Pancreas (tissue), 10 donors: Measurements from ENCODE around the gene CBARP. TPM values are rescaled to one million over a fixed set of nuclear protein-coding genes. Genes with fewer than 3 reads are reported as not detected.

ENCODE experiments used
- ATAC-seq, 4 donors: fragments of 200-7000 bp; cut with Tn5 transposase; one replicate each; pipeline versions ENCODE4 v1.8.0 to v1.9.1; 2020; ENCODE audit warnings: mild to moderate bottlenecking in 4 of 4, moderate library complexity in 4 of 4
- DNase-seq, 6 donors: peaks; one replicate each; pipeline ENCODE4 v3.0.0-alpha.2; 2020
- FAIRE-seq: peaks from 2 replicates; lab custom pipeline; 2012; peaks lifted over from hg19 to GRCh38; lab: Jason Lieb, UNC
- H3K27ac ChIP-seq, 4 donors: fragments of 200-600 bp; sonication (generic); 1 replicate in 3 of 4; 2 replicates in 1 of 4; pipeline versions ENCODE4 v1.5.0 to v1.8.0; 2020
- H3K27me3 ChIP-seq, 4 donors: fragments of 200-600 bp; one replicate each; pipeline ENCODE4 v1.8.0; 2021
- H3K36me3 ChIP-seq, 3 donors: fragments of 200-600 bp; sonication (generic) in 1 of 3; one replicate each; pipeline versions ENCODE4 v1.5.0 to v1.8.0; 2020 to 2021
- H3K4me1 ChIP-seq, 3 donors: fragments of 200-600 bp; one replicate each; pipeline ENCODE4 v1.8.0; 2021
- H3K4me3 ChIP-seq, 4 donors: fragments of 200-600 bp; sonication (generic) in 2 of 4; one replicate each; pipeline versions ENCODE4 v1.5.0 to v1.8.0; 2020 to 2021
- H3K9me3 ChIP-seq, 4 donors: fragments of 200-600 bp; one replicate each; pipeline ENCODE4 v1.8.0; 2021
- WGBS, 2 donors: extraction: QIAGEN DNeasy Blood & Tissue Kit; methylation state at CpG; one replicate each; pipeline ENCODE4 v1.1.7; 2013; 5-methylcytosine and 5-hydroxymethylcytosine counted together
- intact Hi-C, 3 donors: fragments of 100-400 bp; cut with DNase I; formaldehyde crosslinking; loops; one replicate each; pipeline versions ENCODE4 v1.11.1 to v1.14.2; 2022
- polyA plus RNA-seq, 2 donors: library from polyadenylated mRNA; stranded (reverse); fragments of 200-250 nt; gene quantifications; one replicate each; pipeline ENCODE4 v1.2.3, GENCODE V29; 2013
- total RNA-seq, 6 donors: library from RNA; stranded (reverse); fragmentation: NEBNext Ultra II Directional in 4 of 6; extraction: Animal tissue kit (Norgen Biotek cat#: 25700) in 4 of 6; gene quantifications; one replicate each; pipeline versions ENCODE4 v1.2.1 to v1.2.4, GENCODE V29; 2021 to 2023
- TF ChIP-seq, protein P1 (sequence below), 4 donors: fragments of 200-600 bp; sonication (generic) in 3 of 4; IDR thresholded peaks; one replicate each; pipeline versions ENCODE4 v1.5.0 to v1.8.0; 2021; ENCODE audit warnings: antibody characterized with exemption in 4 of 4
- donor health status: healthy with polysubstance abuse.
- donor health status: DM: no; HTN: no; CAD: no; lungs with moderate emphysema.
- donor health status: DM: no; HTN: no; CAD: no.
- donor health status: control.
- donor health status: control.
- donor health status: Bipolar disorder and iron deficiency.
- donor health status: DM: yes; HTN: yes; CAD: no.
- donor health status: DM: no; HTN: no; CAD: no.
- donor health status: DM: no; HTN: no; CAD: no.
- donor health status: DM: yes; HTN: yes; CAD: no.

Gene CBARP
- total and polyA plus RNA-seq, 8 donors, result 0.16 to 2.6 (median 0.74) TPM

DNA sequence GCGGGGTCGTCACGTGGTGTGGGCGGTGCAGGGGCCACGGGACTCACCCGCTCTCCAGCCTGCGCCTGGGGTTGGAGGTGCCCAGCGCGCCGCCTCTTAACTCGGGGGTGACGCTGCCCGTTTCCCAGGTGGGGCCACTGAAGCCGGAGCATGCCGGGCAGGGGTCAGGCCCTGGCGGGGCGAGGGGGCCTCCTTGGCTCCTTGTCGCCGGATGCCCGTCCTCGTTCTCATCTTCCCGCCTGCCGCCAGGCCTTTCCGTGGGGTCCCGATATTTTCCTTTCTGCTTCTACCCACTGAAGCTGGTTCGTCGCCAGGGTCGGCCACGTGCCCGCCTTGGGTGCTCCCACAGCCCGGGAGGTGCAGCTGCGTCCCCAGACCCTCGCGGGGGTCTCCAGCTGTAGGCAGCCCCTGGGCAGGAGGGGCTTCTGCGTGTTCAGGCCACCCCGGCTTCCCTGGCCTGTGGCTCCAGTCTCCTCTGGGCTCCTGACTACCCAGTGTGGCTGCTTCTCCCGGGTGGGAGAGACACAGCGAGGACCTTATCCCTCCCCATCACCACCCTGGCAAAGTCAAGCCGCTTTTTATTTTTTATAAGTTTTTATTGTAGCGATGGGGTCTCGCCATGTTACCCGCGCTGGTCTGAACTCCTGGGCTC lies 38.3 kb upstream of the CBARP start:
- ATAC-seq (no peak), DNase-seq (no peak), FAIRE-seq (no peak)
- H3K9me3 ChIP-seq, result no peaks in the 10 kb centered on the region
- intact Hi-C loops, result no loop called here
- H3K4me1 ChIP-seq, result peaks cover 25 to 35% (median 31%) of the 10 kb centered on the region in 3 donors
- peak overlapping the region; percentile 97 to 99 (median 98) for H3K27ac ChIP-seq
- WGBS, 2 donors, result 11 to 16% methylated on average over 31 to 43 of the region's 43 CpGs
- peak overlapping the region; percentile 55 to 77 (median 66) for H3K4me3 ChIP-seq
- H3K27me3 ChIP-seq, result no peaks in the 10 kb centered on the region
- TF ChIP-seq, protein P1, sequence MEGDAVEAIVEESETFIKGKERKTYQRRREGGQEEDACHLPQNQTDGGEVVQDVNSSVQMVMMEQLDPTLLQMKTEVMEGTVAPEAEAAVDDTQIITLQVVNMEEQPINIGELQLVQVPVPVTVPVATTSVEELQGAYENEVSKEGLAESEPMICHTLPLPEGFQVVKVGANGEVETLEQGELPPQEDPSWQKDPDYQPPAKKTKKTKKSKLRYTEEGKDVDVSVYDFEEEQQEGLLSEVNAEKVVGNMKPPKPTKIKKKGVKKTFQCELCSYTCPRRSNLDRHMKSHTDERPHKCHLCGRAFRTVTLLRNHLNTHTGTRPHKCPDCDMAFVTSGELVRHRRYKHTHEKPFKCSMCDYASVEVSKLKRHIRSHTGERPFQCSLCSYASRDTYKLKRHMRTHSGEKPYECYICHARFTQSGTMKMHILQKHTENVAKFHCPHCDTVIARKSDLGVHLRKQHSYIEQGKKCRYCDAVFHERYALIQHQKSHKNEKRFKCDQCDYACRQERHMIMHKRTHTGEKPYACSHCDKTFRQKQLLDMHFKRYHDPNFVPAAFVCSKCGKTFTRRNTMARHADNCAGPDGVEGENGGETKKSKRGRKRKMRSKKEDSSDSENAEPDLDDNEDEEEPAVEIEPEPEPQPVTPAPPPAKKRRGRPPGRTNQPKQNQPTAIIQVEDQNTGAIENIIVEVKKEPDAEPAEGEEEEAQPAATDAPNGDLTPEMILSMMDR (IDR thresholded peaks at IDR 0.05), result no peak
- peaks cover 5 to 39% (median 34%) of the 10 kb centered on the region in 3 donors for H3K36me3 ChIP-seq

DNA sequence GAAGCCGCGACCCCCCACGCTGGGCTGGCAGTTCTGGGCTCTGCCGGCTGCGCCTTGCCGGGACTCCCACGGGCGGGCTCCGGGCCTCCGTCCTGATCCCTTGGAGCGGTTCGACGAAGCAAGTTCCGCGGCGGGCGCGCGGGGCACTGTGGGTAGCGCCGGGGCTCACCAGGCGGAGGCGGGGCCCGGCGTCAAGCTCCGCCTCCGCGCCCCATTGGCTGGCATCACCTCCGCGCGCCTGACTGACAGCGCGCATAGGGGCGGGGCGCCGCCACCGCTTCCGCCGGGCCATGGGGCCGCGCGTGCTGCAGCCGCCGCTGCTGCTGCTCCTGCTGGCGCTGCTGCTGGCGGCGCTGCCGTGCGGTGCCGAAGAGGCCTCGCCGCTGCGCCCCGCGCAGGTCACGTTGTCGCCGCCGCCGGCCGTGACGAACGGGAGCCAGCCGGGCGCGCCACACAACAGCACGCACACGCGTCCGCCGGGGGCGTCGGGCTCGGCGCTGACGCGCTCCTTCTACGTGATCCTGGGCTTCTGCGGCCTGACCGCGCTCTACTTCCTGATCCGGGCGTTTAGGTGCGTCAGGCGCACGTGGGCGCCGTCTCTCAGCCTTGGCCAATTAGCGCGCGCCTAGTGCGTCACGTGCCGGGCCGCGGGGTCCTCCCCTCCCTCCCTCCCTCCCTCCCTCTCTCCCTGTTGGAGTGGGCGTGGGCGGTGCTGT lies 37.6 kb upstream of the CBARP start, which contains the start of gene FAM174C:
Gene FAM174C (plus strand): TSS at position 271 of the 716 bp plus-strand sequence. CDS start 20 bp downstream, at position 291.
- Histone ChIP-seq H3K9me3 (no peaks in the 10 kb centered on the region), H3K4me3 (peak within 1 kb of the TSS; percentile 55 to 77 (median 66)), H3K36me3 (peaks cover 5 to 40% (median 34%) of the 10 kb centered on the region in 3 donors), H3K27ac (peak within 1 kb of the TSS; percentile 97 to 99 (median 98)), H3K27me3 (no peaks in the 10 kb centered on the region), H3K4me1 (peaks cover 32 to 38% (median 37%) of the 10 kb centered on the region in 3 donors)
- DNase-seq (peak; percentile 94 to 98 (median 96)), ATAC-seq (peak; percentile 78 to 86 (median 81)), FAIRE-seq (no peak)
- TF ChIP-seq, protein P1 (IDR thresholded peaks at IDR 0.05), result no peak
- 0% methylated on average over 67 to 98 of the region's 98 CpGs for WGBS, 2 donors
- intact Hi-C loops, result no loop called here

DNA sequence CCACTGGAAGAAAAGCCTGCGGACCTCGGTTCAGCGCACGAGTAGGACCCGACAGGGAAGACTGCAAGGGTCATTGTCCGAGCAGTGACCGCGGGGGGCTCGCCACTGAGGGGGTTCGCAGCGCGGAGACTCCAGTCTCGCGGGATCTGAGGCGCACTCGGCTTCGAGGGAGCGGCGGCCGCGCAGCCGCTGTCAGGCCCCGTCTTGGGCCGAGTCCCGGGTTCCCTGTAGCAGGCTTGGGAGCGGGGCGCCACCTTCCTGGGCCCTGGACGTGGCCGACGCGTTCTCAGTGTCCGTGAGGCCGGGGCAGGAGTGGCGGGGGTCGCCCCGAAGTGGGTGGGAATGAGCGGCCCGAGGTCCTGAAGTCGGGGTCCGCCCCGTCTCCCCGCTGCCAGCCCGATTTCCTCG lies 37.1 kb upstream of the CBARP start:
- H3K4me1 ChIP-seq, result peaks cover 33 to 40% (median 39%) of the 10 kb centered on the region in 3 donors
- ATAC-seq (peak; percentile 0 to 1 (median 0)), FAIRE-seq (no peak), DNase-seq (no peak)
- peak overlapping the region; percentile 97 to 99 (median 98) for H3K27ac ChIP-seq
- no peaks in the 10 kb centered on the region for H3K27me3 ChIP-seq
- no peaks in the 10 kb centered on the region for H3K9me3 ChIP-seq
- TF ChIP-seq, protein P1 (IDR thresholded peaks at IDR 0.05), result no peak
- H3K36me3 ChIP-seq, result peaks cover 5 to 40% (median 34%) of the 10 kb centered on the region in 3 donors
- H3K4me3 ChIP-seq, result peak overlapping the region in 3 of 4 donors; percentile 65 to 77 (median 67)
- 29 to 41% methylated on average over 30 to 44 of the region's 44 CpGs for WGBS, 2 donors
- intact Hi-C loops, result no loop called here

DNA sequence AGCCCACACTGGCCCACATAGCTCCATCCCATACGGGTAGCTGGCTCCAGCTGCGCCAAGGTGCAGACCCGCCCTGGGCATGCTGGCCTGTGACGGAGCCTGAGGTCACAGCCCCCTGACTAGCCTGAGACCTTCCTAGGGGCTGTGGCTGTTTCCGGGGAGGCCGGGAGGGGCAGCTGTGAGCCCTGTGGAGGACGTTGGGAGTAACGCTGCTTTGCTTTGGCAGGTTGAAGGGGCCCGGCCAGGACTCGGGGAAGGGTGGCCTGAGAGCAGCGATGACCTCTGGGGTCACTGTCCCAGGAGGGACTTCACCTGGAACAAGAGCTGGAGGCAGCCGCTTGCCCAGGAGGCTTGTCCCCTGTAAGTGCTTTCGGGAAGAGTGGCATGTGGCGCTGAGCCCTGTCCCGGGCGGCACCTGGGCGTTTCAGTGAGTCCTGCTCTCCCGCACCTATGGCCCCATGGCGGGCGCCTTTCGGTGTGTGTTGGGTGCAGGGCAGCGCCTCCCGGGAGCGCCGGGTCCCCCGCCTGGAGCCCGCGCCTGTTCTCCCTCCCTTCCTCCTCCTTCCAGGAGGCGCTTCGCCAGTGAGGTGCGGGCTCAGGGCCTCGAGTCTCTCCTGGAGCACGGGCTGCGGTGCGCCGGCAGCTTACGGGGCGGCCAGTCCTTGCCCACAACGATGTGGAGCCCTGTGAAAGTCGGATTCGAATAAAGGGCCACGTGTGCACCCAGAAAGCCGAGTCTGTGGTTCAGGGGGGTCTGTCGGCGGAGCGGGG lies 36.5 kb upstream of the CBARP start:
- 82% methylated on average over 44 to 46 of the region's 46 CpGs for WGBS, 2 donors
- no peak for FAIRE-seq
- Histone ChIP-seq H3K27ac (peak overlapping the region in 3 of 4 donors; percentile 97 to 99 (median 98)), H3K4me1 (peaks cover 33 to 40% (median 39%) of the 10 kb centered on the region in 3 donors), H3K9me3 (no peaks in the 10 kb centered on the region), H3K27me3 (no peaks in the 10 kb centered on the region), H3K4me3 (peak overlapping the region in 2 of 4 donors; percentile 65 to 67), H3K36me3 (peaks cover 5 to 40% (median 34%) of the 10 kb centered on the region in 3 donors)
- peak in 3 of 6 donors; percentile 52 to 73 (median 58) for DNase-seq
- intact Hi-C loops, result no loop called here
- ATAC-seq, result no peak
- TF ChIP-seq, protein P1 (IDR thresholded peaks at IDR 0.05), result no peak
